BJ (cell line): ENCODE measurements around the gene LPAR1. TPM values are rescaled to one million over a fixed set of nuclear protein-coding genes. Genes with fewer than 3 reads are reported as not detected.
"Not testable (repeated sequence)": the region's sequence is repeated elsewhere in the genome, so short reads cannot be mapped to it uniquely, and the experiment has no call there.

Source experiments
- CTCF ChIA-PET: fragments of 350-600 bp; formaldehyde crosslinking; extraction: SDS; loops from one replicate; lab custom pipeline; 2021; ENCODE audit warnings: antibody characterized with exemption, inconsistent platforms; lab: Yijun Ruan, JAX
- POLR2A ChIA-PET: fragments of 300-600 bp; sonication (Branson Sonifier 250); formaldehyde crosslinking; extraction: SDS; loops from one replicate; lab custom pipeline; 2021; ENCODE audit warnings: antibody characterized with exemption; lab: Charles Lee
- DNase-seq: peaks from one replicate; pipeline ENCODE4 v3.0.0-alpha.2; 2011; ENCODE audit warnings: low read depth
- H3K27me3 ChIP-seq: 2 replicates; pipeline ENCODE4 v1.6.0; 2011; ENCODE audit warnings: low read length; ENCODE audit not compliant: control insufficient read depth, insufficient read depth
- H3K36me3 ChIP-seq: 2 replicates; pipeline ENCODE4 v1.5.1; 2011; ENCODE audit warnings: low read length; ENCODE audit not compliant: control insufficient read depth, insufficient read depth
- H3K4me3 ChIP-seq: 2 replicates; pipeline ENCODE4 v1.5.1; 2011; ENCODE audit warnings: low read depth, mild to moderate bottlenecking, control low read depth, low read length
- CTCF ChIP-seq: IDR thresholded peaks from 2 replicates; pipeline ENCODE4 v1.5.1; 2011; ENCODE audit warnings: low read depth, mild to moderate bottlenecking, control low read depth, inconsistent platforms, low read length, moderate library complexity; ENCODE audit not compliant: insufficient read depth
- polyA plus RNA-seq: library from polyadenylated mRNA; depleted of rRNA; stranded (reverse); fragments of >200 nt; gene quantifications from 2 replicates; pipeline ENCODE4 v1.2.3, GENCODE V29; 2011

The LPAR1 gene
- polyA plus RNA-seq, 1 experiment: 224 TPM

GRCh38 chr9:110835859-110836271, 202.4 kb downstream of the LPAR1 start:
- TF ChIP-seq CTCF: no peak
- Histone ChIP-seq H3K27me3 (no peaks in the 10 kb centered on the region), H3K4me3 (no peak overlapping the region), H3K36me3 (no peaks in the 10 kb centered on the region)
- CTCF ChIA-PET: interaction anchor here (0.7 to 0.8 kb wide), 2 partner anchors 12 to 23 kb away, joined by 3 read pairs; no protein-coding TSS in a partner anchor
- DNase-seq: peak; percentile 50
- POLR2A ChIA-PET: interaction anchor here (0.7 kb wide), 1 partner anchor 576 kb away, joined by 4 read pairs; no protein-coding TSS in a partner anchor

DNA sequence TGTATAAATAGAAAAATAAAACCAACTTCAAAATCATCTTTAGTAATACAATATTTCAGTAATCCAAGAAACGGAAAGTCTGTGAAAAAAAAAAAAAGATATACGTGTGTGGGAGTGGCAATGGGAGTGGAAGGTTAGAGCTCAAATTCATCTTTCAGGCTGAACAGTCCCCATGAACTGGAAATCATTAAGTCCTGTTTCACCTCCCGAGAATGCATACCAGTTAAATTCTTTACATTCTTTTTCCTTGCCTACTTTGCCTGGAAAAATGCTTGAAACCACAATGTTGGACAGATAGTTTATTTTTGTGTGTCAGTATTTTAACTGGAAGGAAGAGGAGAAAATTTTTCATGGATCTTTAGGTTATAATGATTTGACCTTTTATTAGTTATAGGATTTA, 202.9 kb downstream of the LPAR1 start:
- no peak for TF ChIP-seq CTCF
- Histone ChIP-seq H3K27me3 (no peaks in the 10 kb centered on the region), H3K4me3 (no peak overlapping the region), H3K36me3 (no peaks in the 10 kb centered on the region)
- POLR2A ChIA-PET: interaction anchor here (0.7 kb wide), 1 partner anchor 576 kb away, joined by 4 read pairs; no protein-coding TSS in a partner anchor
- CTCF ChIA-PET: interaction anchor here (0.7 kb wide), 1 partner anchor 12 kb away, joined by 3 read pairs; no protein-coding TSS in a partner anchor
- peak; percentile 73 for DNase-seq

DNA sequence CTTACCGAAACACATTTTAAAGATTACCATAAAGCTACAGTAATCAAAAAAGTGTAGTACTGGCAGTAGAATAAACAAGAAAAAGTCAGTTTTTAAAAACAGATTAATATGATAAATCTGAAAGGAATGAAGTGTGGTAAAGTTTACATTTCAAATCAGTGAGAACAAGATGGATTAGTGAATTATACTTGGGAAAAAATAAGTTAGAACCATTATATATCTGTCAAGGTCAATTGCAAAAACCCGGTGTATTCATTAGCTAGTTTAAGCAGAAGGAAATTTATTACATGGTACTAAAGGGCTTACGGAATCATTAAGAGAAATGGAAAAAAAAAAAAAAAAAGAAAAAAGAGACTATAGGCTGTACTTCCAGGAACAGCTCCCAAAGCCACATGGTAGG, 205.3 kb downstream of the LPAR1 start:
- ChIA-PET CTCF (interaction anchor here (0.7 kb wide), 1 partner anchor 52 kb away, joined by 3 read pairs; no protein-coding TSS in a partner anchor), POLR2A (no interaction called here)
- Histone ChIP-seq H3K27me3 (no peaks in the 10 kb centered on the region), H3K36me3 (no peaks in the 10 kb centered on the region), H3K4me3 (no peak overlapping the region)
- no peak for TF ChIP-seq CTCF
- DNase-seq: no peak

DNA sequence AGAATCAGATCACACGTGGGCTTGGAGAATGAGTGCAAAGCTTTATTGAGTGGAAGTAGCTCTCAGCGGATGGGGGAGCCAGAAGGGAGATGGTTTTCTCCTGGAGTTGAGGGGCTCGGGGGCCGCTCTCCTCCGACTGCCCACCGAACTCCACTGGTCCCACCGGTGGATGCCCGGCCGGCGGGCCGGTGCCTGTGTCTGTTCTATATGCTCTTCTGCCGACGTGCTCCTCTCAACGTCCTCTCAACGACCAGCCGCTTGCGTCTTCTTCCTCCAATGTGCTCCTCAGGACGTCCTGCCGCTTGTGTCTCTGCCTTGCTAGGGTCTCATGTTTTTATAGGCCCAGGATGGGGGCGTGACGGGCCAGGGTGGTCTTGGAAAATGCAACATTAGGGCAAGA, 207.8 kb downstream of the LPAR1 start:
- Histone ChIP-seq H3K4me3 (no peak overlapping the region), H3K27me3 (no peaks in the 10 kb centered on the region), H3K36me3 (no peaks in the 10 kb centered on the region)
- DNase-seq: no peak
- no peak for TF ChIP-seq CTCF
- ChIA-PET POLR2A (no interaction called here), CTCF (interaction anchor here (0.8 kb wide), 1 partner anchor 54 kb away, joined by 3 read pairs; no protein-coding TSS in a partner anchor)

DNA sequence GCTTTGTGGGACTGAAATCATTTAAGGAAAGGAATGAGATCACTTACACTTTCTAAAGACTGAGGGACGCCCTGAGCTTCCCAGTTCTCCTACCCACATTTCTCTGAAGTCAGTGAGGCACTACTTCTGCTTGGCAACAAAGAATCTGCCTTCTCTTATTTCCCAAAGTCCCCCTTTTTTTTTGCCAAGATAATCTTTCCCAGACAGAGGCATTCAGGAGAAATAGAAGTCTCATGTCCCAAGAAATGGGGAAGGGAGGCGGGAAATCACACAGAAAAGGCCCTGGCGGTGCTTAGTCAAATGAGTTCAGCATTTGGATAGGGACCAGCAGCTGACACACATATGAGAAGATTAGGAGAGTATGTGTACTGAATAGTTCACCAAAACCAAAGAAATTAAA, 210.0 kb downstream of the LPAR1 start:
- H3K4me3 ChIP-seq: no peak overlapping the region
- no peak for TF ChIP-seq CTCF
- ChIA-PET CTCF (interaction anchor here (0.6 to 1.4 kb wide), 2 partner anchors 9 to 27 kb away, joined by 3 to 6 read pairs; no protein-coding TSS in a partner anchor), POLR2A (no interaction called here)
- no peaks in the 10 kb centered on the region for H3K36me3 ChIP-seq
- DNase-seq: no peak
- H3K27me3 ChIP-seq: no peaks in the 10 kb centered on the region

- POLR2A ChIA-PET, CTCF ChIA-PET, H3K27me3 ChIP-seq, H3K36me3 ChIP-seq, DNase-seq, H3K4me3 ChIP-seq: not testable (repeated sequence)
These were observed 211.9 kb downstream of the LPAR1 start for GRCh38 chr9:110826400-110826799.
